Naive B cell (primary cell): ENCODE measurements around the gene WDR74. TPM values are rescaled to one million over a fixed set of nuclear protein-coding genes. Genes with fewer than 3 reads are reported as not detected.
"Not testable (repeated sequence)": the region's sequence is repeated elsewhere in the genome, so short reads cannot be mapped to it uniquely, and the experiment has no call there.

Source experiments
- ATAC-seq, 2 donors: fragments of 150-1000 bp; cut with Tn5 transposase; 2 replicates each; pipeline ENCODE4 v1.10.0; 2021; ENCODE audit warnings: low read depth in 2 of 2, mild to moderate bottlenecking in 2 of 2, moderate library complexity in 2 of 2
- DNase-seq: peaks from one replicate; pipeline ENCODE4 v3.0.0; 2022
- H3K27ac Mint-ChIP-seq, 6 donors: one replicate each; pipeline ENCODE4 v1.8.0; 2020 to 2022; ENCODE audit warnings: mild to moderate bottlenecking in 6 of 6, mixed read lengths in 6 of 6, moderate library complexity in 5 of 6, inconsistent platforms in 2 of 6
- H3K27me3 Mint-ChIP-seq, 3 donors: one replicate each; pipeline ENCODE4 v1.8.0; 2021 to 2022; ENCODE audit warnings: mixed read lengths in 3 of 3, mild to moderate bottlenecking in 1 of 3
- H3K36me3 Mint-ChIP-seq, 2 donors: one replicate each; pipeline ENCODE4 v1.8.0; 2020 to 2022; ENCODE audit warnings: mixed read lengths in 2 of 2, inconsistent platforms in 1 of 2, mild to moderate bottlenecking in 1 of 2
- H3K4me1 Mint-ChIP-seq, 3 donors: one replicate each; pipeline ENCODE4 v1.8.0; 2020 to 2022; ENCODE audit warnings: mixed read lengths in 3 of 3, inconsistent platforms in 1 of 3, mild to moderate bottlenecking in 1 of 3, moderate library complexity in 1 of 3
- H3K4me3 Mint-ChIP-seq, 8 donors: one replicate each; pipeline ENCODE4 v1.8.0; 2020 to 2022; ENCODE audit warnings: mild to moderate bottlenecking in 8 of 8, mixed read lengths in 8 of 8, moderate library complexity in 8 of 8, inconsistent platforms in 2 of 8
- H3K9me3 Mint-ChIP-seq, 7 donors: one replicate each; pipeline ENCODE4 v1.8.0; 2020 to 2022; ENCODE audit warnings: mixed read lengths in 7 of 7, mild to moderate bottlenecking in 5 of 7, inconsistent platforms in 2 of 7, moderate library complexity in 1 of 7
- polyA plus RNA-seq, 6 donors: library from polyadenylated mRNA; unstranded; fragments of 300-500 nt; fragmentation: Illumina TruSeq; gene quantifications; one replicate each; pipeline ENCODE4 v1.2.3, GENCODE V29; 2021; ENCODE audit warnings: low read depth in 6 of 6

Gene WDR74
- polyA plus RNA-seq, 6 donors from 2014 or later: 42.0 to 77.0 (median 54.6) TPM

GRCh38 chr11:62876712-62877111, 37.3 kb upstream of the WDR74 start:
- Mint-ChIP-seq H3K9me3 (no peaks in the 10 kb centered on the region), H3K27ac (no peak overlapping the region), H3K36me3 (peaks cover 0 to 6% of the 10 kb centered on the region in 2 donors), H3K4me3 (no peak overlapping the region), H3K4me1 (peaks cover 13 to 23% (median 19%) of the 10 kb centered on the region in 3 donors), H3K27me3 (no peaks in the 10 kb centered on the region)
- no peak for ATAC-seq
- no peak for DNase-seq

- H3K9me3 Mint-ChIP-seq: no peaks in the 10 kb centered on the region
- no peak for ATAC-seq
- peak overlapping the region in 1 of 8 donors; percentile 29 for H3K4me3 Mint-ChIP-seq
- DNase-seq: no peak
- H3K36me3 Mint-ChIP-seq: peaks cover 0 to 5% of the 10 kb centered on the region in 2 donors
- H3K4me1 Mint-ChIP-seq: peaks cover 12 to 19% (median 16%) of the 10 kb centered on the region in 3 donors
- no peaks in the 10 kb centered on the region for H3K27me3 Mint-ChIP-seq
- no peak overlapping the region for H3K27ac Mint-ChIP-seq
Observed at GRCh38 chr11:62875698-62876478, 36.5 kb upstream of the WDR74 start.

GRCh38 chr11:62874851-62875250, 35.5 kb upstream of the WDR74 start:
- DNase-seq: no peak
- Mint-ChIP-seq H3K4me3 (peak overlapping the region in 1 of 8 donors; percentile 25), H3K27ac (no peak overlapping the region), H3K27me3 (no peaks in the 10 kb centered on the region), H3K36me3 (no peaks in the 10 kb centered on the region), H3K9me3 (no peaks in the 10 kb centered on the region), H3K4me1 (peaks cover 4 to 9% (median 6%) of the 10 kb centered on the region in 3 donors)
- ATAC-seq: no peak

GRCh38 chr11:62865635-62866034, 26.2 kb upstream of the WDR74 start:
- DNase-seq (no peak), ATAC-seq (no peak)
- no peaks in the 10 kb centered on the region for H3K36me3 Mint-ChIP-seq
- H3K27me3 Mint-ChIP-seq: no peaks in the 10 kb centered on the region
- no peak overlapping the region for H3K27ac Mint-ChIP-seq
- H3K4me3 Mint-ChIP-seq: no peak overlapping the region
- no peaks in the 10 kb centered on the region for H3K9me3 Mint-ChIP-seq
- H3K4me1 Mint-ChIP-seq: peaks cover 0 to 8% (median 5%) of the 10 kb centered on the region in 3 donors

GRCh38 chr11:62863687-62864335, 24.4 kb upstream of the WDR74 start:
- no peaks in the 10 kb centered on the region for H3K36me3 Mint-ChIP-seq
- peak overlapping the region in 1 of 6 donors; percentile 64 for H3K27ac Mint-ChIP-seq
- DNase-seq (no peak), ATAC-seq (no peak)
- H3K9me3 Mint-ChIP-seq: no peaks in the 10 kb centered on the region
- H3K4me1 Mint-ChIP-seq: peaks cover 0 to 8% (median 5%) of the 10 kb centered on the region in 3 donors
- H3K27me3 Mint-ChIP-seq: no peaks in the 10 kb centered on the region
- no peak overlapping the region for H3K4me3 Mint-ChIP-seq

- H3K9me3 Mint-ChIP-seq, DNase-seq, H3K36me3 Mint-ChIP-seq, H3K27me3 Mint-ChIP-seq, ATAC-seq: not testable (repeated sequence)
- peak overlapping the region in 1 of 8 donors; percentile 57 for H3K4me3 Mint-ChIP-seq
- H3K4me1 Mint-ChIP-seq: peaks cover 5 to 19% (median 11%) of the 10 kb centered on the region in 3 donors
- H3K27ac Mint-ChIP-seq: peak overlapping the region in 2 of 6 donors; percentile 69 to 77
Observed at GRCh38 chr11:62861564-62862192, 22.3 kb upstream of the WDR74 start.

- no peaks in the 10 kb centered on the region for H3K36me3 Mint-ChIP-seq
- peak overlapping the region in 1 of 8 donors; percentile 57 for H3K4me3 Mint-ChIP-seq
- no peak overlapping the region for H3K27ac Mint-ChIP-seq
- ATAC-seq: no peak
- no peaks in the 10 kb centered on the region for H3K9me3 Mint-ChIP-seq
- peaks cover 7 to 26% (median 16%) of the 10 kb centered on the region in 3 donors for H3K4me1 Mint-ChIP-seq
- H3K27me3 Mint-ChIP-seq: no peaks in the 10 kb centered on the region
- no peak for DNase-seq
Observed at GRCh38 chr11:62860835-62861563, 21.6 kb upstream of the WDR74 start.

- H3K4me3 Mint-ChIP-seq: peak overlapping the region in 1 of 8 donors; percentile 22
- ATAC-seq, H3K9me3 Mint-ChIP-seq, DNase-seq, H3K36me3 Mint-ChIP-seq, H3K27me3 Mint-ChIP-seq, H3K27ac Mint-ChIP-seq: not testable (repeated sequence)
- H3K4me1 Mint-ChIP-seq: peaks cover 18 to 41% (median 30%) of the 10 kb centered on the region in 3 donors
Observed at GRCh38 chr11:62859281-62859703, 19.9 kb upstream of the WDR74 start.

GRCh38 chr11:62858201-62858600, 18.8 kb upstream of the WDR74 start:
- DNase-seq (no peak), ATAC-seq (no peak)
- no peaks in the 10 kb centered on the region for H3K9me3 Mint-ChIP-seq
- H3K27me3 Mint-ChIP-seq: no peaks in the 10 kb centered on the region
- peak overlapping the region in 1 of 6 donors; percentile 38 for H3K27ac Mint-ChIP-seq
- peak overlapping the region in 5 of 8 donors; percentile 10 to 56 (median 32) for H3K4me3 Mint-ChIP-seq
- peaks cover 29 to 50% (median 39%) of the 10 kb centered on the region in 3 donors for H3K4me1 Mint-ChIP-seq
- peaks cover 0 to 6% of the 10 kb centered on the region in 2 donors for H3K36me3 Mint-ChIP-seq

GRCh38 chr11:62857541-62857982, 18.2 kb upstream of the WDR74 start:
- ATAC-seq (no peak), DNase-seq (no peak)
- no peaks in the 10 kb centered on the region for H3K27me3 Mint-ChIP-seq
- H3K4me3 Mint-ChIP-seq: peak overlapping the region in 4 of 8 donors; percentile 7 to 92 (median 81)
- H3K36me3 Mint-ChIP-seq: peaks cover 0 to 6% of the 10 kb centered on the region in 2 donors
- H3K9me3 Mint-ChIP-seq: no peaks in the 10 kb centered on the region
- H3K27ac Mint-ChIP-seq: peak overlapping the region in 3 of 6 donors; percentile 8 to 66 (median 33)
- H3K4me1 Mint-ChIP-seq: peaks cover 30 to 50% (median 44%) of the 10 kb centered on the region in 3 donors

- no peak for ATAC-seq
- no peaks in the 10 kb centered on the region for H3K9me3 Mint-ChIP-seq
- peaks cover 9 to 13% of the 10 kb centered on the region in 2 donors for H3K36me3 Mint-ChIP-seq
- H3K4me1 Mint-ChIP-seq: peaks cover 34 to 54% (median 53%) of the 10 kb centered on the region in 3 donors
- H3K27ac Mint-ChIP-seq: peak overlapping the region; percentile 91 to 99 (median 97)
- no peak for DNase-seq
- H3K27me3 Mint-ChIP-seq: no peaks in the 10 kb centered on the region
- H3K4me3 Mint-ChIP-seq: peak overlapping the region; percentile 89 to 100 (median 97)
Observed at GRCh38 chr11:62856333-62856895, 17.0 kb upstream of the WDR74 start.

GRCh38 chr11:62855571-62856332, 16.4 kb upstream of the WDR74 start:
- Mint-ChIP-seq H3K27ac (peak overlapping the region; percentile 91 to 99 (median 97)), H3K27me3 (no peaks in the 10 kb centered on the region), H3K36me3 (peaks cover 9 to 13% of the 10 kb centered on the region in 2 donors), H3K4me1 (peaks cover 34 to 59% (median 53%) of the 10 kb centered on the region in 3 donors), H3K9me3 (no peaks in the 10 kb centered on the region), H3K4me3 (peak overlapping the region; percentile 89 to 100 (median 97))
- ATAC-seq (peak; percentile 91 to 94), DNase-seq (peak; percentile 99)
